ENCODE results near the gene ACAA2.

GRCh38 chr18:49734836-49735235 lies 78.5 kb downstream of the ACAA2 start:
- TF ChIP-seq CTCF (IDR thresholded peaks at IDR 0.05) (no peak), EP300 (IDR thresholded peaks at IDR 0.05) (no peak)
